HG02943 (cell line): ENCODE results near the gene ANXA2.

Experiments used
- ATAC-seq: cut with Tn5 transposase; IDR thresholded peaks from one replicate; pipeline ENCODE4 v1.9.1; 2021; ENCODE audit warnings: mild to moderate bottlenecking, low read depth, moderate library complexity; ENCODE audit not compliant: unreplicated experiment

The ANXA2 gene

GRCh38 chr15:60315878-60316277 is 81.9 kb downstream of the ANXA2 start:
- ATAC-seq: no peak

DNA sequence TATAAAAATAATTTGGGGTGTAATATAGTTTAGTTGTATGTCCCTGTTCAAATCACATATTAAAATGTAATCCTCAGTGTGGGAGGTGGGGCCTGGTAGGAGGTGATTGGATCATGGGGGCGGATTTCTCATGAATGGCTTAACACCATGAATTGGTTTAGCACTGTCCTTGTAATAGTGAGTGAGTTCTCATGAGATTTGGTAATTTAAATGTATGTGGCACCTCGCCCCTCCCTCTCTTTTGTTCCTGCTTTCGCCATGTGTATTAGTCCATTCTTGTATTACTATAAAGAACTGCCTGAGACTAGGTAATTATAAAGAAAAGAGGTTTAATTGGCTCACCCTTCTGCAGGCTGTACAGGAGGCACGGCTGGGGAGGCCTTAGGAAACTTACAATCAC is 83.9 kb downstream of the ANXA2 start:
- no peak for ATAC-seq

DNA sequence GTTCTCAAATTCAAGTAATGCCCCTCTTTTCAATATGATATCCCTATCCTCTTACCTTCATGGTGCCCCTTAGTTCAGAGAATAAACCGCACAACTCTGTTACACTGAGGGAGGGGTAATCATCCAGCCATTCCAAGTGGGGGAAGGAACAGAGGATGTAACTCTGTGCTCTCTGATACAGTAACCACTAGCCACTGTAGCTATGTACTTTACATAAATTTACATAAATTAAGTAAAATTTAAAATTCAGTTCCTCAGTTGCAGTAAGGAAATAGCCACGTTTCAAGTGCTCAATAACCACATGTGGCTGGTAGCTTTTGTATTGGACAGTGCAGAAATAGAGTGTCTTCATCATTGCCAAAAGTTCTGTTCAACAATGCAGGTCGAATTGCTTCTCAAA is 90.8 kb downstream of the ANXA2 start:
- ATAC-seq: no peak

DNA sequence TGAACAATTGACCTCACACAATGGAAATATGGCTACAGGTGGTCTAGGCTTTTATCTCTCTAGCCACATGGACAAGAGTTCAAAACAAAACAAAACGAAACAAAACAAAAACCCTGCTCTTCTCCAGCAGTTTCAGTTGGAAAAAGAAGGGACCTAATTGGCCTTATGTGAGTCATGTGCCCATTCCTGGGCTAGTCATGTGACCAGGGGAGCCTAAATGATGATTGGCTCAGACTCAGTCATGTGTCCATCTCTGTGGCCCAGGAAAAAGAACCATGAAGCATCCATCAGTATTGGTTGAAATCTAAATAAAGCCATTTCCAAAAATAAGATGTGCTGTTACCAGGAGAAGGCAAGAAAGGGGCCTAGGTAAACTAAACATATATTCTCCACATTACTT is 96.8 kb downstream of the ANXA2 start:
- ATAC-seq: no peak

DNA sequence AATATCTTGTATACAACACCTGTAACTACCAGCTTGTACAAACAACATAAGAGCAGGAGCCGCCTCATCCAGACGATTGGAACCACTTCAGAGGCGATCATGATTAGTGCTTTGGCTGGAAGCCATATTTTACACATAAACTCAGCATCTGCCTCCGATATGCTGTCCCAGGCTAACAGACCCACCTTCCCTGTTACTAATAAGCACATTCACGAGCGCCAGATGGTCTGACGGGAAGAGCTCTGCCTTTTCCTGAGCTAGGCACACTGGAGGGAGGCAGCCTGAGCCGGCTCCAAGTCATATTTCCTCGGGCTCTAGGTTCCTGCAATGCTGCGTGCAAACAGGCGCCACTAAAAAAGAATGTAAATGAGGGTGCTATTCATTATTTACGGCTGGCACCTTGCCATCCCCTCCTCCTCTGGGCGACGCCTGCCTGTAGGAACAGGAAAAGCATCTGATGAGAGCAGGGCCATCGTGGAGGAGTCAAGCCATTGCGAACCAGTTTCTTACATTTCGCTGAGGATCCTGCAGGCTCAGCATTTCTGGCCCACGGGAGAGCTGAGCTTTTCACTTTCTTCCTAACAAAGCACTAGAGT is 98.2 kb downstream of the ANXA2 start:
- ATAC-seq: no peak
